Fibroblast of peridontal ligament (primary cell): ENCODE results near the gene ZBTB38.

ENCODE experiments used
- DNase-seq: peaks from one replicate; pipeline ENCODE4 v3.0.0-alpha.2; 2010; ENCODE audit errors: extremely low read depth

Gene ZBTB38, protein sequence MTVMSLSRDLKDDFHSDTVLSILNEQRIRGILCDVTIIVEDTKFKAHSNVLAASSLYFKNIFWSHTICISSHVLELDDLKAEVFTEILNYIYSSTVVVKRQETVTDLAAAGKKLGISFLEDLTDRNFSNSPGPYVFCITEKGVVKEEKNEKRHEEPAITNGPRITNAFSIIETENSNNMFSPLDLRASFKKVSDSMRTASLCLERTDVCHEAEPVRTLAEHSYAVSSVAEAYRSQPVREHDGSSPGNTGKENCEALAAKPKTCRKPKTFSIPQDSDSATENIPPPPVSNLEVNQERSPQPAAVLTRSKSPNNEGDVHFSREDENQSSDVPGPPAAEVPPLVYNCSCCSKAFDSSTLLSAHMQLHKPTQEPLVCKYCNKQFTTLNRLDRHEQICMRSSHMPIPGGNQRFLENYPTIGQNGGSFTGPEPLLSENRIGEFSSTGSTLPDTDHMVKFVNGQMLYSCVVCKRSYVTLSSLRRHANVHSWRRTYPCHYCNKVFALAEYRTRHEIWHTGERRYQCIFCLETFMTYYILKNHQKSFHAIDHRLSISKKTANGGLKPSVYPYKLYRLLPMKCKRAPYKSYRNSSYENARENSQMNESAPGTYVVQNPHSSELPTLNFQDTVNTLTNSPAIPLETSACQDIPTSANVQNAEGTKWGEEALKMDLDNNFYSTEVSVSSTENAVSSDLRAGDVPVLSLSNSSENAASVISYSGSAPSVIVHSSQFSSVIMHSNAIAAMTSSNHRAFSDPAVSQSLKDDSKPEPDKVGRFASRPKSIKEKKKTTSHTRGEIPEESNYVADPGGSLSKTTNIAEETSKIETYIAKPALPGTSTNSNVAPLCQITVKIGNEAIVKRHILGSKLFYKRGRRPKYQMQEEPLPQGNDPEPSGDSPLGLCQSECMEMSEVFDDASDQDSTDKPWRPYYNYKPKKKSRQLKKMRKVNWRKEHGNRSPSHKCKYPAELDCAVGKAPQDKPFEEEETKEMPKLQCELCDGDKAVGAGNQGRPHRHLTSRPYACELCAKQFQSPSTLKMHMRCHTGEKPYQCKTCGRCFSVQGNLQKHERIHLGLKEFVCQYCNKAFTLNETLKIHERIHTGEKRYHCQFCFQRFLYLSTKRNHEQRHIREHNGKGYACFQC (N-terminal part only)

DNA sequence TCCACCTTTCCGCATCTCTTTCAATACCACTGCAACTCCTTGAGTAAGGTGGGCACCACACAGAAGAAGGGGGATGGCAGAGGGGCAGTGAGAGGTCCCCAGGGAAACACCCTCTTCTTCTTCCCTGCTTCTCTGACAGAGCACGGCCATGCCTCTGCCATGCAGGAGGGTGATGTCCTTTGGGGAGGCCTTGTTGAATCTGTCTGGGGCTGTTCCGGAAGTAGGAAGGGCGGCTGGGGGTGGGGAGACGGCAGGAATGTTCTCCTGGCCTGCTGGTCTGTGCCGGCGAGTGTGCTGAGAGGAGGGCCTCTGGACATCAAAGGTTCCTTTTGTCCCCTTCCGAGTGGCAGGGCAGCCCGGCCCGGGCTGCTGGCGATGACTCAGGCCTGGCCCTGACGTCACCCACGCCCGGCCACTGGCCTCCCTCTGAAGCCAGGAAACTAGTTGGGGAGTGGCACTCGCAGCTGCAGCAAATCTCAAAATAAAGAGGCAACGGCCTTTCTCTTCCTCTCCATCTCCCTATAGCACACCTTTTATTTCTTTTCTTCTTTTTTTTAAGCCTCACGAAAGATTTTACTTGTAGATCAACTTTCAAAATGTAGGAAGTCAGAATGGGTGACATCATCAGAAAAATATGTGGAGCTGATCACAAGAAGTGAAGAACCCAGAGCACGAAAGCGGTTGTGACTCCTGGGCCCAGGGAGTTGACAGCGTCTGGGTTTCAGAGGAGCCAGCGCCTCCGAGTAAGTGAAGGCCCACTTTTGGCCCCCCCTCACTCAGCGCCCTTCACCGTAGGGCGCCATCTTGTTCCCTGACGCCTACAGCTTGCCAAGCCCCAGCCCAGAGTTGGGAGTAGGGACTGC lies at the start of gene ZBTB38:
Gene ZBTB38, plus strand, starts transcription at position 443 of the 863 bp plus-strand sequence. CDS start 73,885 bp downstream, outside the sequence.
- peak; percentile 89 for DNase-seq

DNA sequence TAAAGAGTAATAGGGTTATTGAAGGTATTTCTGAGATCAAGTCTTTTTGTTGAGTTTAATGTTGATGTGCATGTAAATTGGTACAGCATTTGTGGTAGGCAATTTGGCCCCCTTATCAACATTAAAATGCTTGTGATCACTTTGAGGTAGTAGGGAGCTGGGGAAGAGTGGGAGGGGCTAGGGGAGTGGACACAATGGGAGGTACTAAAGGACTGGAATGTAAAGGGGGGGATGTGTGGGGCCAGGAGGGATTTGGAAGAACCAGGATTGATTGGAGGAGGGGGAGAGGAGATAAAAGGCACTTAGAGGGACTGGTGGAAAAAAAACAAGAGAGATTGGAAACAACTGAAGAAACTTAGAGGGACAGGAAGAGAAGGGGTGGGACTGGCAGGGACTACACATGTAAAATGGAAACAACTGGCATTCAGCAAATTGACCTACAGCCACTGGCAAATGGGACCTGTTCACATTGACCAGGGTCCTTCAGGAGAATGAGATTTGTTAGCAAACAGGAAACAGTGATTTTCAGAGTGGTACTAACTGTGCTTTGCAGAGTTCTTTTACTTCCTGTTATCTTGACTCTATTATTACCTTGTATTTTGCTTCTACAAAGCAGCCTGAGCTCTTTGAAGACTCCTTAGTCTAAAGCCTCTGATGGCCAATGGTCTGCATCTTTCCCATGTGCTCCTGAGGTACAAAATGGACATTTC lies 47.8 kb upstream of the ZBTB38 start:
- DNase-seq, result no peak

DNA sequence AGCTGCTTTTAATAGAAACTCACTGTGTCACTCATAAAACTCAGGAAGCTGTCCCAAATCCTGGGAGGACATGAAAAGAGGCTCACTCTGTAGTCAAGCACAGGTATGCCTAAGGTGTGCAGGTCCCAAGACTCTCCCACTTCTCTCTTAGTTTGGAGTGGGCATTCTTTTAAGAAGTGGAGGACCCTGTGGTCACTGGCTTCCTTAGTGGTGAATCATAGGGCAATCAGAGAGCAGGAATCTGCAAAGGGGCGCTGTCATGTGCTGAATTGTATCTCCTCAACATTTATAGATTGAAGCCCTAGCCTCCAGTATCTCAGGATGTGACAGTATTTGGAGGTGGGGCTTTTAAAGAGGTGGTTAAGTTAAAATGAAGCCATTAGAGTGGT lies 47.2 kb upstream of the ZBTB38 start:
- DNase-seq, result no peak

DNA sequence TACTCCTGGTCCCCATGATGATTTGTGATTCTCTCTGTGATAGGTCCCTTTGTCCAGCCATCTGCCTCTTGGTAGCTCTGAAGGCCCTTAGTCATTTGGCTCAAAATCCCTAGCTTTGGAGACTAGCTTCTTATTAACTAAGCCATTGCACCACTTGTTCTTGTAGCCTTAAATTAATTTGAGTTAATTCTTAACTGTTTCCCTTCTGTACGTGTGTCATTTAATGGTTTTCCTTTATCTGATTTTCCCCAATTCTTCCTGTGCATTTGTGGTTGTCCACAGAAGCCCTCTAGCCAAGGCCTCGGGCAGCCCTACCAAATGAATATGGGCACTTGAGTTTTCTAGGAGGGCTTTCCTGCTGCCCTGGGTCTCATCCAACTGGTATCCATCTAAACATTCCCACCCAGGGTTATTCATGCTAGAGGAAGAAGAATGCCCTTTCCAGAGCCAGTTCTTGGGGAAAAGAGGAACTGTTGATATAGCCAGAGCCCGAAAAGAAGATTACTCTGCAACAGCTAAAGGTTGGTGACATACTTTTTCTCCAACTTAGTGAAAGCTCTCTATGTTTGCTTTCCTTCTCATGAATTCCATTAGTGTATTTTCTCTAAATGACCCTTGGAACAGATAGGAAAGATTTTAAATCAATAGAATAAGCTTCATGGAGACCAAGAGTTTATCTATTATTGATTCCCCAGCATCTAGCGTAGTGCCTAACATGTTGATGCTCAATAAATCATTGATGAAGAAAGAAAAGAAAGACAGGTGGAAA lies 44.2 kb upstream of the ZBTB38 start:
- DNase-seq, result no peak

DNA sequence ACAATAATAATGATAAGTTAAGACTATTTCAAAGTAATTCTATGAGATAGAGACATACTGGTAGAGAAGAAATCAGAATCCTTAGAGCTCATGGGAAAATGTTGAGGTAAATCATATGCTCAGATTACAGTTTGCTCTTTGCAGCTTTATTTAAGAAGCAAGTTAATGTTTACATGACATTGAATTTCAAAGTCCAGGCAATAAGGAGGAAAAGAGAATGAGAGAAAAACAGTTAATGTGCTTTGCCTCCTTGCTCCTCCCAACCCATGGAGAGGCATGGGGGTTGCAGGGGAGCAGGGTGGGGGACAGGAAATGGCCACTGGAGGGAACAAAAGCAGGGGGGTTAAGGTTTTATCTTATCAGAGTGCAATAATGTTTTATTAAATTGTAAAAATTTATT lies 42.2 kb upstream of the ZBTB38 start:
- DNase-seq, result no peak

DNA sequence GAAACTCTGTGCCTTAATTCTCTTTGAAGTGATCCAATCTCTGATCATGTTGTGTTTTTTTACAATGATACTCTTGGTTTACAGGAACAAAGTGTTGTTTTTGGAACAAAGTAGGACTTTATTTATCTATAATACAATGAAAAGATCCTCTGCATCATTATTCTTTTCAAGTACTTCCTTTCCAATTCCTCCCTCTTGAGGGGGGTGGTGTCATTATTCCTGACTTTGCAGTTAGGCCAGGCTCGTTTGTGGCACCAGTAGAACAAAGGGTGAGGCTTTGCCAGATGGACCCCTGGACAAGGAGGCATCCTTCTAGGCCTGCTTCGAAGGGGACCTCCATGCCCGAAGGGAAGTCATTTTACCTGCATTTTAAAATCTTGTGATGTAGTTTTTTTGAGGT lies 41.7 kb upstream of the ZBTB38 start:
- DNase-seq, result no peak

DNA sequence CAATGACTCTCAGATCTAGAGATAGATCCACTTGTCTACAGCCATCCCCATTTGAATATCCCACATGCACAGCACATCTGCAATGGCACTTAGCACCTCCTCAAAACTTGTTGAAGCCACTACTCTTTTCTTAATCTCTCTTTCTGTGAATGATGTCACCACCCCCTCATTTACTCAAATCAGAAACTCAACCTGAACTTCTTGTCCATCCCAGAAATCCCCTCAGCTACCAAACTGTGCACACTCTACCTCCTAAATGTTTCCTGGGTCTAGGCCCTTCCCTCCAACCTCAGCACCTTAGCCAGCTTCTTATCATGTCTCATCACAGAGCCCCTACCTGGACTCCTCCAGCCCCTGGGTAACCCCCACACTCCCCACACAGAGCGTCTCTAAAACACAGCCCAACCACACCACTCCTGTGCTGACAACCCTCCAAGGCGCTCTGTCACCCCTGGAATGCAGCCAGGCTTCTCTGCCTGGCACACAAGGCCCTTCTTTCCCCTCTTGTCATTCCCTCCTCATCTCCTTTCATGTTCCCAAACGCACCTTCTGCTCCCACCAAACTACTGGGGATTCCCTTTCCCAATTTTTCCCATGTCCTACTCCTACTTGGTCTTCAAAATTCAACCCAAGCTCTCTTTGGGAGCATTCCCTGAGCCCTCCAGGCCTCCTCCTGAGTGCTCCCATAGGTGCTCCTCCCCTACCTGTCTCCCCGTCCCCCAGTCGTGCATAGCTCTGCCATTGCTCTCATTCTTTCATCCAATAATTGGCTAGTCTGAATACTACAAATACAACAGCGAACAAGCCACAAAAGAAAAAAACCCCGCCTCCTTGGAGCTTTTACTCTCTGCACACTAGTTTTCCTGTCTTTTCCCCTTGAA lies 39.8 kb upstream of the ZBTB38 start:
- no peak for DNase-seq

DNA sequence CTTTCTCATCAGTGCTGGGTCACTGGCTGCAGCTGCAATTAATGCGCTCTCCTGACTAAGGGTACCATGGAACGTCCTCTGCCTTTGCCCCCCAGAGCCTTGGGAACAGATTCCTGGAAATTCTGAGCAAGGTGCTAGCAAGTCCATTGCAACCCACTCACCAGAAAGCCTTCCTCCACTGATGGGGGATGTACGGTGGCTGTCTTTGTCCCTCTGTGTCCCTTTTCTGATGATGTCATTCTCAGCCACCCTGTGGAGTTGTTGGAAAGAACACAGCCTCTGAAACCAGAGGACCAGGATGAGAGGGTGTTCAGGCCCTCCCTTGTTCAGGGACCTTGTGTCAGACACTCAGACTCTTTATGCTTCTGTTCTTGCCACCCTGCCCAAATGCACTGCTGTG lies 38.1 kb upstream of the ZBTB38 start:
- no peak for DNase-seq

DNA sequence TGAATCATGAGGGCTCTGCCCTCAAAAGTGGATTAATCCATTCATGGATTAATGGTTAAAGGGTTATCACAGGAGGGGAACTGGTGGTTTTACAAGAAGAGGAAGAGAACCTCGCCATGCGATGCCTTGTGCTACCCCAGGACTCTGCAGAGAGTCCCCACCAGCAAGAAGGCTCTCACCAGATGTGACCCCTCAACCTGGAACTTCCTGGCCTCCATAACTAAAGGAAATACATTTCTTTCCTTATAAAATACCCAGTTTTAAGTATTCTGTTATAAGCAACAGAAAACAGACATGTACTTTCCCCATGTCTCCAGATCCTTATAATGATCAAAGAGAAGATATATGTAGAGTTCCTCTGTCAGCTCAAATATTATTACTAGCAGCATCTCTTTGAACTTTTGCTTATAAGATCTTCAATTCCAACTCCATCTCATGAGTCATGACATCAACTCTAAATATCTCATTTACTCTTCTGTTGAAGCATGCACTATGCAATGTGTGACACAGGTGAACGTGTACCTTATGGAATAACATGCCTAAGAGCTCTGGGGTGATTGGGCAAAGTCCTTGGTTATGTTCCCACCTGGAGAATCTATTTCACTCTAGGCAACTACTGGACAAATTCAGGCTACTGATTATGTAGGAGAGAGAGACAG lies 37.5 kb upstream of the ZBTB38 start:
- DNase-seq, result no peak

DNA sequence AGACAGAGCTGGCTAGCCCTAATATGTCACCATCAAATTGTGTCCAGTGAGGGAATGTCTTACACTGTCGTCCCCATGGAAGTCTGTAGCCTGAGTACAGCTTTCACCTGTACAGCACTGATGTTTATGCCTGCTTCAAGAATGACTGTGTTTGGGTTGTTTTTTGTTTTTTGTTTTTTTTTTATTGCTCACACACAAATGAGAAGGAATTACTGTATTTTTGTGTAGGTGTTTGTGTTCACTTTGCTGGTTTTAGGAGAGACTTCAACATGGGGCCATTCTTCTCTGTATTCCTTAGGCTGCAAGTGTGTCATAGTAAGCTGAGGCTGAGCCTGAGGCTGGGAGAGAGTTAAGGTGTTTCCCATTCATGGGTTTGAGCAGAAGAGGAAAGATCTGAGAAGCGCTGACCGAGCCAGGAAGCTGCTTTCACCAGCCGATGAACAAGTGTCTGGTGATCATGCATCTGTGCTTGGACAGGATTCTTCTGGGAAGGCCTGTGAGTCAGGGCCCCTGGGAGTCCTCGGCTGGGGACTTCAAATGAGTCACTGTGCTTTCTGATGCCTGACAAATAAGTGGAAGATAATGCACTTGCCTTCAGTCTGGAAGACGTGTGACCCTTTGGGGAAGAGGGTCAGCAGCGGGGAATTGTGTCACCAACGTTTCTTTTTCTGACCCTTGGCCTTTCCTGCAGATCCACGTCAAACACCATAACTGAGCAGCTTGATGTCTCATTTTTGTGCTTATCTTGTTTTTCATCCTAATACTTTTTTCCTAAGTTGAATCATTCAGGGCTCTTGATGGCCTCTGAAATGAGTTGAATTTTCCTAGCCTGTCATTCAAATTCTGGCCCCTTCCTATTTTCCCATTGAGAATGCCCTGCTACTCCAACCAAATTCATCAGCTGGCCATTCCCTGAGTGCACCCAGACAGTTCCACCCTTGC lies 36.7 kb upstream of the ZBTB38 start:
- DNase-seq, result peak; percentile 88

DNA sequence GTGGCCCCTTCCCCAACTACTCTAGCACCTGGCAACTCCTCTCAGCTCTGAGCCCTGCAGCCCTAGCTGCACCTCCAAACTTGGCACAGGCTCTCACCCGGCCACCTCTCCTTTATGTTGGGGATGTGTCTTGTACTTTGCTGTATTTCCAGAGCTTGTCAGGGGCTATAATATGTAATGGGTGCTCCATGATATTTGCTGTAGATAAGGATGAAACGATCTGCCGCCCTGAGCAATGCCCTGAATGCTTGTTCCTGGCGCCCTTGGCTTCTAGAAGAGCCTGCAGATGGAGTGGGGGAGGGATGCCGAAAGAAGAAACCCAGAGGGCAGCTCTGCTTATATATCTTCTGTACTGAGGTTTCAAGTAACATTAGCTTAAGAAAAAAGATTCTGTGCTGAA lies 35.9 kb upstream of the ZBTB38 start:
- DNase-seq, result no peak

DNA sequence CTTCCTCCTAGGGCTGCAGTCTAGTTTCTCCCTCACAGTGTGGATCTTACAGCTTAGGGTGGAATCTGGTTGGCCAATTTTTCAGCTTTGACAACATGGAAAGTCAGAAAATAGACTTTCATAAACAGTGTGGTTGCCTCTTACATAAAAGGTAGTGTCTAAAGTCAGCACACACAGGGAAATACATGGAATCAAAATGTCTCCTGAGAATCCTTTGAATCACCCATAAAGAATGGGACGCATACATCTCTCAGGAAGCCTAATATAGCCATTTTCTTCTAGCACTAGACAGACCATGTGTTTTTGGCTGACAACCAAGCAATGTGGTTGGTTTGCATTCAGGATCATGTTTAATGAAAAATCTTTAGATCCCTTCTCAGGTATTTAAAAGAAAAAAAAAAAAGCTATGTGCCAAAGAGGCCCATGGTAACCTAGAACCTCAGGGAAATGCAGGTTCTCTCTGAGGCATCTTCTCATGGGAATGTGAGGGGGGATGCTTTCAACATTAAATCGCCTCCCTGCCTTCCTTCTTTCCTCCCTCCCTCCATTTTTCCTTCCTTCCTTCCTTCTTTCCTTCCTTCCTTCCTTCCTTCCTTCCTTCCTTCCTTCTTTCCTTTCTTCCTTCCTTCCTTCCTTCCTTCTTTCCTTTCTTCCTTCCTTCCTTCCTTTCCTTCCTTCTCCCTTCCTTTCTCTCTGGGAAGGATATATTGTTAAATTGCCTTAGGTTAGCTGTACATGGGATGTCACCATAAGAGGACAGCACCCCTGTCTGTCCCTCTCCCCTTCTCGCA lies 34.3 kb upstream of the ZBTB38 start:
- peak; percentile 76 for DNase-seq

DNA sequence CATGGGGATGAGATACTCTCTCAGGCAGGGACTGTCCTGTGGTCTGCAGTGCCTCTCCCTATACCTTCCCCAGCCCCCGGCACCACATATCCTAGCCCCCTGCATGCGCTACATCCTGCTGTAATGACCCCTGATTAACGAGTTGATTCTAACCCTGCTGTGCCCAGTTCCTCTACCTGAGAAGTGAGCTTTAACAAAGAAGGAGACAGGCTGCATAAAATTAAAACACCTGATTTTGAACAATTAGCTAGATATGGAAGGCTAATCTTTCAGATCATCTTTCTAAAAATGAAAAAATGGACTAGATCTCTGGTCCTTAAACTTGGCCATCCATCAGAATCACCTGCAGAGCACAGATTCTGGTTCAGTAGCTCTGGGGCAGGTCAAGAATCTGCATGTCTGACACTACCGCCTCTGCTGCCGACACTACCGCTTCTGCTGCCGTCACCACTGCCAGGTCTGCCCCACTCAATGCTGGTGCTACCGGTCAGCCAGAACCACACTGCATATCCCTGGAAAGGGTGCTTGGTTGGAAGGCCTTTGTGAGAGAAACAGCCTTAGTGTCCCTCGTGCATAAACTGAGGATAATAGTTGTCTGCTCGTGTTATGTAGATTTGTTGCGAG lies 33.6 kb upstream of the ZBTB38 start:
- no peak for DNase-seq

DNA sequence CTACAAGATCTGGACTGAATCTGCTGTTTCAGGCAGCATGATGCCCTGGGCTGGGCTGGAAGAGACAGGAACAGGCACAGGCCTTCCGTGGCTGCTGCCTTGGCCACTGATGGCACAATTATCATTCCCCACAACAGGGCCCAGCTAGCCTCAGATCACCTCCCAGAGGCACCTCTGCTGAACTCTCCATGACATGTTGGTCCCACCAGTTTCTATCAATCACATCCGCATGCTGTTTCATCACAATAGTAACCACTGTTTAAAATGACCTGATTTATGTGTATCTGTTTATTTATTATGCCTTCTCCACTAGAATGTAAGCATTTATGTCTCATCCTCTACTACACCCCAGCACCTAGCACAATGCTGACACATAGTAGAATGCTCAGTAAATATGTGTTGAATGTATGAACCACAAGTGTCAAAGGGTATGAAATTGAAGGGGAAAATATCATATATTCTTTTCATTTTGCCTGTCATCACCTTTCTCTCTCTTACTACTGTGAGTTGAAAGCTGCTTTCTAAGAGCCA lies 32.7 kb upstream of the ZBTB38 start:
- DNase-seq, result no peak

DNA sequence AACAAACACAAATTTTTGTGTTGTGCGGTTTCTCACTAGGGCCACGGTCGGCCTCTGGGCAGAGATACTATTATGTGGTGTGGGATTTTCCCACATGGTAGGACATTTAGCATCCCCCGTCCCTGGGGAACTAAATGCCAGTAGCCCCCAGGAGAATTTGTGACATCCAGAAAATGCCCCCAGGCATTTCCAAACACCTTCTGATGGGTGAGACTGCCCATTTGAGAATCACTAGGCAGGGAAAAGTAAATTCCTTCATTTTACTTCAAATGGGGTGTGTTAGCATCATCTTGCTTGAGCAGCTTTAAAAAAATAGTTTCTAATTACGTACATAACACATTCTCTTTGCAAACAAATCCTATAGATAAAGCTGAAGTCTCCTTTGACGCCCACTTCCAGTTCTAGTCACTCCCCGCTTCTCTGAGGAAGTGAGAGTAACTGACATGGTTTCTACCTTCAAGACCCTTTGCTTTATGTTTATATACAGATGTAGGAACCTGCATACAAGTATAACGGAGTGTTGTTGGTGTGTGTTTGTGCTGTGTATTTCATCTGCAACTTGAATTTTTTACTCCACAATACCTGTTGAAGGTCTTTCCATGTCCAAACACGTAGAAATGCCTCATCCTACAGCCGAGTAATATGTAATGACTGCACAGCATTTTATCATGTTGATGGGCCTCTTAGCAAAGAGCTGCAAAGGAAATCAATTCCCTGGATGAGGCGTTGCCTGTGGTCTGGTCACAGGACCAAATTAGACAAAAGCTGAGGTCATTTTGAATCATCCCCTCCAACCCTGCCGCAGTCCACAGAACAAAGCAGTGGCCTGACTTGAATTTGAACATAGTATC lies 31.4 kb upstream of the ZBTB38 start:
- peak; percentile 90 for DNase-seq
